ENCODE results near the gene AADACL4. TPM values are rescaled to one million over a fixed set of nuclear protein-coding genes. Genes with fewer than 3 reads are reported as not detected.

Gene AADACL4
- total RNA-seq, 1 donor from 2014 or later: not detected

DNA sequence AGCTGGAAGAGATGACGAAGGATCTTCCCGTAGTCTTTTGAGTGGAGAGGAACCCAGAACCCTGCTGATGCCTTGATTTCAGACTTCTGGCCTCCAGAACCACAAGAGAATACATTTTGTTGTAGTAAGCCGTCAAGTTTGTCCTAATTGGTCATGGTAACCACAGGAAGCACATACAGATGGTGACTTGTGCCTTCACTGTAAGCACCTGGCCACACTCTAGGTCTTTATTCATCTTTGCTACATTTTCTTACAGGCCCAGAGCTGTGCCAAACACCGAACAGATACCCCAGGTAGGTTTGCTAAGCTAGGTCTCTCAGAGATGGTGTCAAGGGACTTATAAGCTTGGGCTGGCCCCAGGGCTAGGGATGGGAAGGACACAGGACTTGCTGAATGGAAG, 30.7 kb upstream of the AADACL4 start:
- intact Hi-C loops (cut with micrococcal nuclease): no loop called here
- no peak for DNase-seq
- H3K36me3 ChIP-seq: peaks cover 36% of the 10 kb centered on the region
- peaks cover 80% of the 10 kb centered on the region for H3K4me1 ChIP-seq
- no peak overlapping the region for H3K4me3 ChIP-seq
- H3K27ac ChIP-seq (replicated peaks): peak overlapping the region; percentile 97
- no peaks in the 10 kb centered on the region for H3K9me3 ChIP-seq (replicated peaks)
- H3K27me3 ChIP-seq (ENCODE audit: low read depth): no peaks in the 10 kb centered on the region
- TF ChIP-seq, protein P1, sequence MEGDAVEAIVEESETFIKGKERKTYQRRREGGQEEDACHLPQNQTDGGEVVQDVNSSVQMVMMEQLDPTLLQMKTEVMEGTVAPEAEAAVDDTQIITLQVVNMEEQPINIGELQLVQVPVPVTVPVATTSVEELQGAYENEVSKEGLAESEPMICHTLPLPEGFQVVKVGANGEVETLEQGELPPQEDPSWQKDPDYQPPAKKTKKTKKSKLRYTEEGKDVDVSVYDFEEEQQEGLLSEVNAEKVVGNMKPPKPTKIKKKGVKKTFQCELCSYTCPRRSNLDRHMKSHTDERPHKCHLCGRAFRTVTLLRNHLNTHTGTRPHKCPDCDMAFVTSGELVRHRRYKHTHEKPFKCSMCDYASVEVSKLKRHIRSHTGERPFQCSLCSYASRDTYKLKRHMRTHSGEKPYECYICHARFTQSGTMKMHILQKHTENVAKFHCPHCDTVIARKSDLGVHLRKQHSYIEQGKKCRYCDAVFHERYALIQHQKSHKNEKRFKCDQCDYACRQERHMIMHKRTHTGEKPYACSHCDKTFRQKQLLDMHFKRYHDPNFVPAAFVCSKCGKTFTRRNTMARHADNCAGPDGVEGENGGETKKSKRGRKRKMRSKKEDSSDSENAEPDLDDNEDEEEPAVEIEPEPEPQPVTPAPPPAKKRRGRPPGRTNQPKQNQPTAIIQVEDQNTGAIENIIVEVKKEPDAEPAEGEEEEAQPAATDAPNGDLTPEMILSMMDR (IDR thresholded peaks at IDR 0.05; ENCODE audit: borderline replicate concordance): no peak

DNA sequence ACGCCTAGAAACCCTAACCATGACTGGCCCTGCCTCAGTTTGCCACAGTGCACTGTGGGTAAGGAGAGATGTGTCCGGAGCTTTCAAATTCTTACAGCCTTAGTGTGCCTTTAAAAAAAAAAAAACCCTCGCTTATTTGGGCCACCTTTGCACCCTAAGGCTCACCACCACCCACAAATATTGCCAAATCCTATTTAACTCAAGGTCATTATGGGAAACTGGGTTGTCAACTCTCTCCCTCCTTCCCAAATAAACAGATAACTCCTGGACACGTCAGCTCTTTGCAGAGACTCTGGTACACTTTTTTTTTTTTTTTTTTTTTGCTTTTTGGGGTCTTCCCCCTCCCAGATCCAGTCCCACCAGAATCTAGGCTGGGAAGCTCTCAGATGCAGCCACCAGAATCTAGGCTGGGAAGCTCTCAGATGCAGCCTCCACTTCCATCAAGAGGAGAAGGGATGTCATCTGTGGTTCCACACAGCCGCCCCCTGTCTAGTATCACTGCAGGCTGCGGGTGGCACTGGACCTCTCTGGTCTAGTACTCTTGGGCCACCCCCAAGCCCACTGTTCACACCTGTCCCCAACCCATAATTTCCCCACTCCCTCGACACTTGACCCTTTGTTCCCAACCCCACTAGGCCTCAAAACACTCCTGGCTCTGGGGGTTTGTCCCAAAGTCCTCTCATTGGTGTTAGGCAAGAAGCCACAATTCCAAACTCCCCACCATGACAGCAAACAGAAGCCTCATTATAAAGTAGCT, 29.3 kb upstream of the AADACL4 start:
- Histone ChIP-seq H3K36me3 (peaks cover 33% of the 10 kb centered on the region), H3K27ac (replicated peaks) (peak overlapping the region; percentile 97), H3K9me3 (replicated peaks) (no peaks in the 10 kb centered on the region), H3K4me3 (peak overlapping the region; percentile 94), H3K4me1 (peaks cover 79% of the 10 kb centered on the region), H3K27me3 (ENCODE audit: low read depth) (no peaks in the 10 kb centered on the region)
- intact Hi-C loops (cut with micrococcal nuclease): loop anchor here (2.0 kb wide), 1 partner anchor 14 kb away; no protein-coding TSS in a partner anchor
- DNase-seq: no peak
- TF ChIP-seq, protein P1 (IDR thresholded peaks at IDR 0.05; ENCODE audit: borderline replicate concordance): no peak

DNA sequence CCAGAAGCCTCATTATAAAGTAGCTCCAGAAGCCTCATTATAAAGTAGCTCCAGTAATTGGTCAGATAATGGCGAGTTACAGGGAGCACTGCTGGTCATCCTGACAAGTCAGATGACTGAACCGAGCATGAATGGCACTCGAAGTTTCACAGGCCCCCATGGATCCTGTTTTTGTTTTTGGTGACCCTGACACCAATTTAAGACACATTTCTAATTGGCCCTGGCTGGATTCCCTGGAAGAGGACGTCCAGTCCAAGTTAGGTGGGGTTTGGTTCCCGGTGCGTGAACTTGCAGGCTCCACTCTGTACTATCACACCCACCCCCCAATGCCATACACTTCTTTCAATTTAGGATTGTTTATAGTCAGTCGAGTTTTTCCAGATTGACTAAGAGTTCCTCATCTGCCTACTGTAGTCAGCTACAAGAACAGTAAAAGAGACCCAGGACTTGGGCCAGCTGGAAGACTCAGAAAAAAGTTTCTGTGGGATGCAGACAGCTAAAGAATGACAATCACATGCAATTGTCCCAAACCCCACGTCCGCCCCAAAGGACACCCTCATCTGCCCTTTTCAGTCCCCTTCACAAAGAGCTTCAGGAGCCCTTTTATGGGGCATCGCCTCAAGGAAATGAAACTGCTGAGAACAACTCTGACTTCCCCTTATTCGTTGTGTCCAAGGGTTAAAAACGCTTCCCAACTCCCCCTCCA, 28.6 kb upstream of the AADACL4 start:
- Histone ChIP-seq H3K27me3 (ENCODE audit: low read depth) (no peaks in the 10 kb centered on the region), H3K36me3 (peaks cover 32% of the 10 kb centered on the region), H3K4me1 (peaks cover 81% of the 10 kb centered on the region), H3K9me3 (replicated peaks) (no peaks in the 10 kb centered on the region), H3K4me3 (peak overlapping the region; percentile 94), H3K27ac (replicated peaks) (peak overlapping the region; percentile 97)
- intact Hi-C loops (cut with micrococcal nuclease): loop anchor here (2.0 kb wide), 1 partner anchor 15 kb away; no protein-coding TSS in a partner anchor
- TF ChIP-seq, protein P1 (IDR thresholded peaks at IDR 0.05; ENCODE audit: borderline replicate concordance): no peak
- DNase-seq: no peak

DNA sequence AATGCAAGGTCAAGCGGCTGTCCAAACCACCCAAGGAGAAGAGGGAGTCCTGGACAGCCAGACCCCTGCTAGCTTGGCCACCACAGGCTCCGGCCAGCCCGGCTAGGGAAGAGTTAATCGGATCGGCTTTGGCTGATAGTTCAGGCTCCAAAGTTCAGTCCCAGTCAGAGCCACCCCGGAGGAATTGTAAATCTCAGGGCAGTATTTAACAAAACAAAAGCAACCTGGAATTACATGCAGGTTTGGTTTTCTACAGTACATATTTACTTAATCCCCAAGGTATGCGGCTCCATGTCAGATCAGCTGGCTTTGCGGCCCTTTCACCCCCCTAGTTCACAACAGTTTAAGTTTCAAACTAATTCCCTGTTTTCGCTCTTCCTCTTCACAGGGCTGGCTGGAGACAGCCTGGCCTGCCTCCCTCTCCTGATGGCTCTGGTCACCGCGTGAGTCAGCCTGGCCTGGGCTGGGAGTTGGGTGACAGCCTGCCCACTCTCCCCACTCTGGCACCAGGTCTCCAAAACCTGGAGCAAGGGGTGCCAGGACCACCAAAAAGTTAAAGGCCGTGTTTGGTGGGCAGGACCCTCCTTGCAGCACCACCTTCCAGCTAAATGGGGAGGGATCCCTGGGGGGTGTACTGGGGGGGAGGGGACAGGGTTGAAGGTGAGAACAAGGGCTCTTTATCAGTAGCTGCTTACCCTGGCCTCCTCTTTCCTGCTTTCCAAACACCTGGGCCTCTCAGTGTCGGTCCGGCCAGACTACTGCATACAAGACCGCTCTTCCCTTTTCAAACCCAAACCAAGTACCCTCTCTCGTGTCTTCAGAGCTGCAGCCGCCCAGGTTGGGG, 27.8 kb upstream of the AADACL4 start:
- H3K9me3 ChIP-seq (replicated peaks): no peaks in the 10 kb centered on the region
- H3K4me1 ChIP-seq: peaks cover 88% of the 10 kb centered on the region
- H3K4me3 ChIP-seq: peak overlapping the region; percentile 94
- peaks cover 24% of the 10 kb centered on the region for H3K36me3 ChIP-seq
- intact Hi-C loops (cut with micrococcal nuclease): loop anchor here (2.0 kb wide), 1 partner anchor 15 kb away; no protein-coding TSS in a partner anchor
- peak overlapping the region; percentile 97 for H3K27ac ChIP-seq (replicated peaks)
- TF ChIP-seq, protein P1 (IDR thresholded peaks at IDR 0.05; ENCODE audit: borderline replicate concordance): no peak
- DNase-seq: peak; percentile 74
- H3K27me3 ChIP-seq (ENCODE audit: low read depth): no peaks in the 10 kb centered on the region

All from left ventricle myocardium inferior (tissue), 1 donor.